Naive thymus-derived CD8-positive, alpha-beta T cell (primary cell): ENCODE data around the gene CCDC178. TPM values are rescaled to one million over a fixed set of nuclear protein-coding genes. Genes with fewer than 3 reads are reported as not detected.
"Not testable (repeated sequence)": the region's sequence is repeated elsewhere in the genome, so short reads cannot be mapped to it uniquely, and the experiment has no call there.

Experiments used
- ATAC-seq, 2 donors: fragments of 150-1000 bp; cut with Tn5 transposase in 1 of 2; sonication (Bioruptor Pico), chemical (Tn5 transposase) in 1 of 2; 1 replicate in 1 of 2; 2 replicates in 1 of 2; pipeline ENCODE4 v1.10.0; 2021; ENCODE audit warnings: mild to moderate bottlenecking in 2 of 2, moderate library complexity in 2 of 2
- POLR2A ChIA-PET: fragments of 350-600 bp; sonication (Branson Sonifier 250); formaldehyde crosslinking; loops from one replicate; lab custom pipeline; 2021; ENCODE audit warnings: antibody characterized with exemption; lab: Charles Lee
- DNase-seq, 10 donors: peaks; one replicate each; pipeline versions ENCODE4 v3.0.0 to v3.0.0-alpha.2; 2020 to 2022
- H3K27ac Mint-ChIP-seq, 10 donors: one replicate each; pipeline ENCODE4 v1.8.0; 2020 to 2022; ENCODE audit warnings: mild to moderate bottlenecking in 10 of 10, mixed read lengths in 10 of 10, moderate library complexity in 4 of 10, inconsistent platforms in 1 of 10
- H3K27me3 Mint-ChIP-seq, 5 donors: one replicate each; pipeline ENCODE4 v1.8.0; 2021 to 2022; ENCODE audit warnings: mixed read lengths in 5 of 5
- H3K36me3 Mint-ChIP-seq, 3 donors: one replicate each; pipeline ENCODE4 v1.8.0; 2020 to 2022; ENCODE audit warnings: mixed read lengths in 3 of 3, mild to moderate bottlenecking in 2 of 3, inconsistent platforms in 1 of 3
- H3K4me1 Mint-ChIP-seq, 4 donors: one replicate each; pipeline ENCODE4 v1.8.0; 2021 to 2022; ENCODE audit warnings: mixed read lengths in 4 of 4
- H3K4me3 Mint-ChIP-seq, 10 donors: one replicate each; pipeline ENCODE4 v1.8.0; 2020 to 2022; ENCODE audit warnings: mild to moderate bottlenecking in 10 of 10, mixed read lengths in 10 of 10, moderate library complexity in 6 of 10, inconsistent platforms in 1 of 10
- H3K9me3 Mint-ChIP-seq, 9 donors: one replicate each; pipeline ENCODE4 v1.8.0; 2020 to 2022; ENCODE audit warnings: mixed read lengths in 9 of 9, mild to moderate bottlenecking in 3 of 9, inconsistent platforms in 1 of 9, moderate library complexity in 1 of 9
- polyA plus RNA-seq, 3 donors: library from polyadenylated mRNA; unstranded; fragments of 300-500 nt; fragmentation: Illumina TruSeq; gene quantifications; one replicate each; pipeline ENCODE4 v1.2.3, GENCODE V29; 2021
- total RNA-seq, 8 experiments: library from RNA in 2 of 8; stranded (reverse) in 2 of 8; gene quantifications; one replicate each; pipeline ENCODE4 v1.2.3 and lab custom pipeline; 2021 to 2026

CCDC178 gene
- total and polyA plus RNA-seq, 5 experiments from 2014 or later = not detected

- H3K9me3 Mint-ChIP-seq = peaks cover 0 to 6% (median 2%) of the 10 kb centered on the region in 9 donors
- POLR2A ChIA-PET = no interaction called here
- DNase-seq (no peak), ATAC-seq (no peak)
- no peaks in the 10 kb centered on the region for H3K27me3 Mint-ChIP-seq
- H3K27ac Mint-ChIP-seq = no peak overlapping the region
- no peaks in the 10 kb centered on the region for H3K36me3 Mint-ChIP-seq
- no peaks in the 10 kb centered on the region for H3K4me1 Mint-ChIP-seq
- no peak overlapping the region for H3K4me3 Mint-ChIP-seq
Observed at GRCh38 chr18:33427549-33427948, 13.0 kb downstream of the CCDC178 start.

GRCh38 chr18:33424266-33424946, 16.1 kb downstream of the CCDC178 start:
- Mint-ChIP-seq H3K27ac (no peak overlapping the region), H3K27me3 (no peaks in the 10 kb centered on the region), H3K4me3 (no peak overlapping the region), H3K4me1 (no peaks in the 10 kb centered on the region), H3K36me3 (no peaks in the 10 kb centered on the region), H3K9me3 (peaks cover 0 to 15% (median 6%) of the 10 kb centered on the region in 9 donors)
- DNase-seq = no peak
- ATAC-seq = no peak
- POLR2A ChIA-PET = no interaction called here

- ATAC-seq (no peak), DNase-seq (no peak)
- Mint-ChIP-seq H3K27me3 (no peaks in the 10 kb centered on the region), H3K9me3 (peaks cover 0 to 22% (median 6%) of the 10 kb centered on the region in 9 donors), H3K4me3 (no peak overlapping the region), H3K27ac (no peak overlapping the region), H3K4me1 (no peaks in the 10 kb centered on the region), H3K36me3 (no peaks in the 10 kb centered on the region)
- POLR2A ChIA-PET = no interaction called here
Observed at GRCh38 chr18:33421225-33421624, 19.3 kb downstream of the CCDC178 start.

- ATAC-seq = no peak
- no peak overlapping the region for H3K27ac Mint-ChIP-seq
- peaks cover 0 to 9% (median 4%) of the 10 kb centered on the region in 9 donors for H3K9me3 Mint-ChIP-seq
- no peaks in the 10 kb centered on the region for H3K36me3 Mint-ChIP-seq
- H3K4me3 Mint-ChIP-seq = no peak overlapping the region
- POLR2A ChIA-PET = no interaction called here
- no peaks in the 10 kb centered on the region for H3K27me3 Mint-ChIP-seq
- H3K4me1 Mint-ChIP-seq = no peaks in the 10 kb centered on the region
- no peak for DNase-seq
Observed at GRCh38 chr18:33404244-33404873, 36.2 kb downstream of the CCDC178 start.

- DNase-seq, H3K4me3 Mint-ChIP-seq, H3K27ac Mint-ChIP-seq, POLR2A ChIA-PET, H3K36me3 Mint-ChIP-seq, H3K4me1 Mint-ChIP-seq, H3K27me3 Mint-ChIP-seq, H3K9me3 Mint-ChIP-seq, ATAC-seq: not testable (repeated sequence)
Observed at GRCh38 chr18:33398939-33399338, 41.6 kb downstream of the CCDC178 start.

GRCh38 chr18:33375829-33376228, 64.7 kb downstream of the CCDC178 start:
- Mint-ChIP-seq H3K4me3 (no peak overlapping the region), H3K4me1 (no peaks in the 10 kb centered on the region), H3K27ac (no peak overlapping the region), H3K9me3 (peaks cover 2 to 13% (median 9%) of the 10 kb centered on the region in 9 donors), H3K27me3 (no peaks in the 10 kb centered on the region), H3K36me3 (no peaks in the 10 kb centered on the region)
- no peak for DNase-seq
- POLR2A ChIA-PET = no interaction called here
- no peak for ATAC-seq

GRCh38 chr18:33372442-33372841, 68.1 kb downstream of the CCDC178 start:
- H3K36me3 Mint-ChIP-seq = no peaks in the 10 kb centered on the region
- DNase-seq (no peak), ATAC-seq (no peak)
- H3K4me1 Mint-ChIP-seq = no peaks in the 10 kb centered on the region
- H3K27ac Mint-ChIP-seq = no peak overlapping the region
- POLR2A ChIA-PET = no interaction called here
- no peak overlapping the region for H3K4me3 Mint-ChIP-seq
- peaks cover 0 to 11% (median 6%) of the 10 kb centered on the region in 9 donors for H3K9me3 Mint-ChIP-seq
- no peaks in the 10 kb centered on the region for H3K27me3 Mint-ChIP-seq

GRCh38 chr18:33369711-33370449, 70.6 kb downstream of the CCDC178 start:
- peaks cover 0 to 10% (median 1%) of the 10 kb centered on the region in 9 donors for H3K9me3 Mint-ChIP-seq
- H3K27me3 Mint-ChIP-seq = no peaks in the 10 kb centered on the region
- POLR2A ChIA-PET = no interaction called here
- H3K27ac Mint-ChIP-seq = no peak overlapping the region
- H3K4me1 Mint-ChIP-seq = no peaks in the 10 kb centered on the region
- DNase-seq = no peak
- H3K4me3 Mint-ChIP-seq = no peak overlapping the region
- ATAC-seq = no peak
- H3K36me3 Mint-ChIP-seq = no peaks in the 10 kb centered on the region

GRCh38 chr18:33356735-33357134, 83.8 kb downstream of the CCDC178 start:
- Mint-ChIP-seq H3K27ac (no peak overlapping the region), H3K4me1 (no peaks in the 10 kb centered on the region), H3K9me3 (peaks cover 0 to 26% (median 10%) of the 10 kb centered on the region in 9 donors), H3K36me3 (no peaks in the 10 kb centered on the region), H3K27me3 (no peaks in the 10 kb centered on the region), H3K4me3 (no peak overlapping the region)
- POLR2A ChIA-PET = no interaction called here
- DNase-seq = no peak
- ATAC-seq = no peak

- no peak overlapping the region for H3K4me3 Mint-ChIP-seq
- H3K36me3 Mint-ChIP-seq = no peaks in the 10 kb centered on the region
- no peaks in the 10 kb centered on the region for H3K4me1 Mint-ChIP-seq
- H3K27ac Mint-ChIP-seq = no peak overlapping the region
- peaks cover 0 to 26% (median 9%) of the 10 kb centered on the region in 9 donors for H3K9me3 Mint-ChIP-seq
- H3K27me3 Mint-ChIP-seq = no peaks in the 10 kb centered on the region
- no peak for ATAC-seq
- POLR2A ChIA-PET = no interaction called here
- no peak for DNase-seq
Observed at GRCh38 chr18:33355756-33356155, 84.8 kb downstream of the CCDC178 start.

GRCh38 chr18:33355263-33355662, 85.3 kb downstream of the CCDC178 start:
- no peak overlapping the region for H3K4me3 Mint-ChIP-seq
- ATAC-seq = no peak
- no peak for DNase-seq
- no peaks in the 10 kb centered on the region for H3K36me3 Mint-ChIP-seq
- H3K4me1 Mint-ChIP-seq = no peaks in the 10 kb centered on the region
- no peaks in the 10 kb centered on the region for H3K27me3 Mint-ChIP-seq
- no peak overlapping the region for H3K27ac Mint-ChIP-seq
- POLR2A ChIA-PET = no interaction called here
- peaks cover 0 to 26% (median 9%) of the 10 kb centered on the region in 9 donors for H3K9me3 Mint-ChIP-seq

- Mint-ChIP-seq H3K36me3 (no peaks in the 10 kb centered on the region), H3K27ac (no peak overlapping the region), H3K4me3 (no peak overlapping the region), H3K4me1 (no peaks in the 10 kb centered on the region), H3K27me3 (no peaks in the 10 kb centered on the region), H3K9me3 (peaks cover 0 to 12% (median 5%) of the 10 kb centered on the region in 9 donors)
- ATAC-seq (no peak), DNase-seq (no peak)
- POLR2A ChIA-PET = no interaction called here
Observed at GRCh38 chr18:33350256-33350655, 90.3 kb downstream of the CCDC178 start.

GRCh38 chr18:33339733-33340132, 100.8 kb downstream of the CCDC178 start:
- POLR2A ChIA-PET, H3K4me3 Mint-ChIP-seq, H3K27ac Mint-ChIP-seq, DNase-seq, H3K4me1 Mint-ChIP-seq, ATAC-seq, H3K36me3 Mint-ChIP-seq, H3K27me3 Mint-ChIP-seq: not testable (repeated sequence)
- H3K9me3 Mint-ChIP-seq = peaks cover 12 to 47% (median 27%) of the 10 kb centered on the region in 9 donors
